SK-N-SH treated with all-trans-retinoic acid at 6 μM for 48 hours (cell line): ENCODE measurements around the gene SYNE1.

Experiments used
- ESRRG ChIP-seq: fragments of 250-450 bp; sonication (Bioruptor Pico); IDR thresholded peaks from 2 replicates; pipeline ENCODE4 v1.6.1; 2021; ENCODE audit warnings: mild to moderate bottlenecking
- PATZ1 ChIP-seq: fragments of 250-450 bp; sonication (Bioruptor Pico); IDR thresholded peaks from 2 replicates; pipeline ENCODE4 v1.8.0; 2020; ENCODE audit warnings: mild to moderate bottlenecking, moderate library complexity, borderline replicate concordance
- PPARA ChIP-seq: fragments of 250-450 bp; sonication (Bioruptor Pico); IDR thresholded peaks from 2 replicates; pipeline ENCODE4 v1.5.0; 2020; ENCODE audit warnings: mild to moderate bottlenecking, borderline replicate concordance
- RARB ChIP-seq: fragments of 250-450 bp; sonication (Bioruptor Pico); IDR thresholded peaks from 2 replicates; pipeline ENCODE4 v1.8.0; 2021; ENCODE audit warnings: mild to moderate bottlenecking, moderate library complexity
- TOX ChIP-seq: fragments of 250-450 bp; sonication (Bioruptor Pico); IDR thresholded peaks from 2 replicates; pipeline ENCODE4 v1.8.0; 2021; ENCODE audit warnings: mild to moderate bottlenecking, moderate library complexity, borderline replicate concordance
- TSHZ2 ChIP-seq: fragments of 250-450 bp; sonication (Bioruptor Pico); IDR thresholded peaks from 2 replicates; pipeline ENCODE4 v1.5.0; 2020; ENCODE audit warnings: mild to moderate bottlenecking, moderate library complexity
- ZFP3 ChIP-seq: fragments of 250-450 bp; sonication (Bioruptor Pico); IDR thresholded peaks from 2 replicates; pipeline ENCODE4 v1.5.0; 2020; ENCODE audit warnings: mild to moderate bottlenecking, moderate library complexity
- ZNF565 ChIP-seq: fragments of 450-650 bp; formaldehyde crosslinking; conservative IDR thresholded peaks from 2 replicates; pipeline ENCODE4 v1.5.0; 2020; ENCODE audit warnings: low read depth, mild to moderate bottlenecking, moderate library complexity
- ZNF70 ChIP-seq: fragments of 450-650 bp; formaldehyde crosslinking; IDR thresholded peaks from 2 replicates; pipeline ENCODE4 v1.5.0; 2020; ENCODE audit warnings: mild to moderate bottlenecking, moderate library complexity
- ZNF8 ChIP-seq: fragments of 450-650 bp; formaldehyde crosslinking; IDR thresholded peaks from 2 replicates; pipeline ENCODE4 v1.5.0; 2020; ENCODE audit warnings: mild to moderate bottlenecking, moderate library complexity
- TF ChIP-seq, protein P1 (sequence below): fragments of 250-450 bp; sonication (Bioruptor Pico); IDR thresholded peaks from 2 replicates; pipeline ENCODE4 v1.5.1; 2020; ENCODE audit warnings: low read depth, mild to moderate bottlenecking, moderate library complexity

GRCh38 chr6:152161501-152161900 lies 475.7 kb downstream of the SYNE1 start:
- TF ChIP-seq PPARA (no peak), TOX (CRISPR knock-in tag) (no peak), RARB (CRISPR knock-in tag) (no peak), ZNF70 (CRISPR knock-in tag) (no peak), PATZ1 (CRISPR knock-in tag) (no peak), ESRRG (no peak), ZFP3 (CRISPR knock-in tag) (no peak), ZNF565 (CRISPR knock-in tag) (no peak), TSHZ2 (no peak), ZNF8 (no peak)
- TF ChIP-seq, protein P1, sequence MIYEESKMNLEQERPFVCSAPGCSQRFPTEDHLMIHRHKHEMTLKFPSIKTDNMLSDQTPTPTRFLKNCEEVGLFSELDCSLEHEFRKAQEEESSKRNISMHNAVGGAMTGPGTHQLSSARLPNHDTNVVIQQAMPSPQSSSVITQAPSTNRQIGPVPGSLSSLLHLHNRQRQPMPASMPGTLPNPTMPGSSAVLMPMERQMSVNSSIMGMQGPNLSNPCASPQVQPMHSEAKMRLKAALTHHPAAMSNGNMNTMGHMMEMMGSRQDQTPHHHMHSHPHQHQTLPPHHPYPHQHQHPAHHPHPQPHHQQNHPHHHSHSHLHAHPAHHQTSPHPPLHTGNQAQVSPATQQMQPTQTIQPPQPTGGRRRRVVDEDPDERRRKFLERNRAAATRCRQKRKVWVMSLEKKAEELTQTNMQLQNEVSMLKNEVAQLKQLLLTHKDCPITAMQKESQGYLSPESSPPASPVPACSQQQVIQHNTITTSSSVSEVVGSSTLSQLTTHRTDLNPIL (CRISPR knock-in tag), result no peak
